Hepatocyte (in vitro differentiated cells): Measurements from ENCODE around the gene SHROOM3. TPM values are rescaled to one million over a fixed set of nuclear protein-coding genes. Genes with fewer than 3 reads are reported as not detected.

Source experiments
- DNase-seq: peaks from one replicate; pipeline ENCODE4 v3.0.0-alpha.2; 2016; ENCODE audit warnings: low spot score
- H2AFZ ChIP-seq: fragments of 200-600 bp; sonication (generic); 2 replicates; pipeline ENCODE4 v1.6.0; 2016; ENCODE audit warnings: antibody characterized with exemption, mild to moderate bottlenecking
- H3K27ac ChIP-seq: fragments of 200-600 bp; sonication (generic); 2 replicates; pipeline ENCODE4 v1.5.1; 2016; ENCODE audit warnings: mild to moderate bottlenecking
- H3K27me3 ChIP-seq: fragments of 200-600 bp; sonication (generic); 2 replicates; pipeline ENCODE4 v1.6.1; 2016
- H3K36me3 ChIP-seq: fragments of 200-600 bp; sonication (generic); replicated peaks from 2 replicates; pipeline ENCODE4 v1.5.1; 2016; ENCODE audit warnings: low read depth; ENCODE audit not compliant: insufficient read depth
- H3K4me1 ChIP-seq: fragments of 200-600 bp; sonication (generic); 2 replicates; pipeline ENCODE4 v1.5.1; 2016; ENCODE audit warnings: mild to moderate bottlenecking, moderate library complexity; ENCODE audit not compliant: insufficient read depth
- H3K4me2 ChIP-seq: fragments of 200-600 bp; sonication (generic); 2 replicates; pipeline ENCODE4 v1.6.0; 2016
- H3K4me3 ChIP-seq: fragments of 200-600 bp; sonication (generic); 2 replicates; pipeline ENCODE4 v1.5.1; 2016; ENCODE audit warnings: mild to moderate bottlenecking
- H3K79me2 ChIP-seq: fragments of 200-600 bp; sonication (generic); 2 replicates; pipeline ENCODE4 v1.6.0; 2017; ENCODE audit warnings: mild to moderate bottlenecking
- H3K9me2 ChIP-seq: fragments of 200-600 bp; sonication (generic); replicated peaks from 2 replicates; pipeline ENCODE4 v1.6.0; 2017; ENCODE audit warnings: mild to moderate bottlenecking; ENCODE audit not compliant: insufficient read depth
- H3K9me3 ChIP-seq: fragments of 200-600 bp; sonication (generic); 2 replicates; pipeline ENCODE4 v1.5.1; 2016; ENCODE audit warnings: low read depth, mild to moderate bottlenecking
- H4K20me1 ChIP-seq: fragments of 200-600 bp; sonication (generic); 2 replicates; pipeline ENCODE4 v1.6.0; 2016; ENCODE audit warnings: mild to moderate bottlenecking; ENCODE audit not compliant: insufficient read depth, poor library complexity, severe bottlenecking
- EZH2 ChIP-seq: fragments of 200-600 bp; sonication (generic); IDR thresholded peaks from 2 replicates; pipeline ENCODE4 v1.6.1; 2016; ENCODE audit warnings: antibody characterized with exemption, mild to moderate bottlenecking, borderline replicate concordance
- EZH2phosphoT487 ChIP-seq: fragments of 200-600 bp; sonication (generic); IDR thresholded peaks from one replicate; pipeline ENCODE4 v1.6.1; 2018; ENCODE audit warnings: antibody characterized with exemption, mild to moderate bottlenecking, low read depth, moderate library complexity; ENCODE audit not compliant: unreplicated experiment, severe bottlenecking
- WGBS: methylation state at CpG from one replicate; pipeline ENCODE4 v1.1.6; 2016; ENCODE audit warnings: low lambda C conversion rate; ENCODE audit errors: missing lambda C conversion rate; 5-methylcytosine and 5-hydroxymethylcytosine counted together
- polyA plus RNA-seq: library from polyadenylated mRNA; unstranded; fragments of >200 nt; fragmentation: Nextera tagmentation; extraction: Ambion mirVana; gene quantifications from 2 replicates; pipeline ENCODE4 v1.2.1, GENCODE V29; 2016
- total RNA-seq: library from RNA; depleted of rRNA; stranded (reverse); fragments of >200 nt; gene quantifications from 2 replicates; pipeline ENCODE4 v1.2.3, GENCODE V29; 2014
- TF ChIP-seq, protein P1 (sequence below): fragments of 200-600 bp; sonication (generic); IDR thresholded peaks from 2 replicates; pipeline ENCODE4 v1.5.1; 2016; ENCODE audit warnings: antibody characterized with exemption, mild to moderate bottlenecking; ENCODE audit not compliant: poor library complexity

Gene SHROOM3
- total and polyA plus RNA-seq, 2 experiments from 2014 or later: 35.0 to 63.1 TPM

DNA sequence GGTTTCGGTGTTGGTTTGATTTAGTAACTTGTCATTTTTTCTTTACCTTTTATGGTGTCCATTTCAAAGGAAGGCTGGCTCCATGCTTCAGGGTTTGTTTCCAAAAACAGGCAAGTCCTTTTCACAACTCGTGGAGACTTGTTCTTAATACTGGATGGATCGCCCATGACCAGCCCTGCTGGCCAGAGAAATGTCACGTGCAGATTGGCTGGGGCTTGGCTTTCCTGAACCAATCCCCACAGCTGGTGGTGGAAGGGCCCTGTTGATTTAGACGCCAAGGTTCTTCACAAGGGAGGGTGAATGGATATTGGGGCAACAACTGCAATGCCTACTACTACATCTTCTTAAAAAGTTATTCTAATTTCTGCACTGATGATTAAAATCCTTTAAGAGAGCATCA is 92.6 kb downstream of the SHROOM3 start:
- Histone ChIP-seq H3K4me2 (no peak overlapping the region), H3K27ac (no peak overlapping the region), H3K4me1 (peaks cover 12% of the 10 kb centered on the region), H3K36me3 (no peaks in the 10 kb centered on the region), H3K27me3 (no peaks in the 10 kb centered on the region), H4K20me1 (no peaks in the 10 kb centered on the region), H3K79me2 (no peaks in the 10 kb centered on the region), H3K9me2 (no peaks in the 10 kb centered on the region), H3K9me3 (no peaks in the 10 kb centered on the region), H3K4me3 (no peak overlapping the region), H2AFZ (no peak overlapping the region)
- 88% methylated on average over 5 of the region's 5 CpGs for whole genome bisulfite sequencing
- TF ChIP-seq EZH2phosphoT487 (no peak), EZH2 (no peak)
- TF ChIP-seq, protein P1, sequence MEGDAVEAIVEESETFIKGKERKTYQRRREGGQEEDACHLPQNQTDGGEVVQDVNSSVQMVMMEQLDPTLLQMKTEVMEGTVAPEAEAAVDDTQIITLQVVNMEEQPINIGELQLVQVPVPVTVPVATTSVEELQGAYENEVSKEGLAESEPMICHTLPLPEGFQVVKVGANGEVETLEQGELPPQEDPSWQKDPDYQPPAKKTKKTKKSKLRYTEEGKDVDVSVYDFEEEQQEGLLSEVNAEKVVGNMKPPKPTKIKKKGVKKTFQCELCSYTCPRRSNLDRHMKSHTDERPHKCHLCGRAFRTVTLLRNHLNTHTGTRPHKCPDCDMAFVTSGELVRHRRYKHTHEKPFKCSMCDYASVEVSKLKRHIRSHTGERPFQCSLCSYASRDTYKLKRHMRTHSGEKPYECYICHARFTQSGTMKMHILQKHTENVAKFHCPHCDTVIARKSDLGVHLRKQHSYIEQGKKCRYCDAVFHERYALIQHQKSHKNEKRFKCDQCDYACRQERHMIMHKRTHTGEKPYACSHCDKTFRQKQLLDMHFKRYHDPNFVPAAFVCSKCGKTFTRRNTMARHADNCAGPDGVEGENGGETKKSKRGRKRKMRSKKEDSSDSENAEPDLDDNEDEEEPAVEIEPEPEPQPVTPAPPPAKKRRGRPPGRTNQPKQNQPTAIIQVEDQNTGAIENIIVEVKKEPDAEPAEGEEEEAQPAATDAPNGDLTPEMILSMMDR: no peak
- DNase-seq: no peak

DNA sequence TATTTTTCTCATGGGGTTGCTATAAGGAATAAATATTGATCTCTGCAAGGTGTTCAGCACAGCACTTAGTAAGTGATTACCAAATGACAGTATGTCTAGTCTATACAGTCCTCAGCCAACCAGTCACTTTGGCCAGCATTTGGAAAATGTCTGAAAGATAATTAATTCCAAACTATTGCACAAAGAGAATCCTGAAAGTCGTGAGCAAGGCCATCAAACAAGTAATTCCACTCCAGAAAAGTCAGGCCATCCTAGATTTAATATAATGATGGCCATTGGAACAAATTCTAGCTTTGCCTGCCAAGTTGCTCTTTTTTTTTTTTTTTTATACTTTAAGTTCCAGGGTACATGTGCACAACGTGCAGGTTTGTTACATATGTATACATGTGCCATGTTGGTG is 96.6 kb downstream of the SHROOM3 start:
- Histone ChIP-seq H3K9me2 (no peaks in the 10 kb centered on the region), H3K27ac (no peak overlapping the region), H3K36me3 (no peaks in the 10 kb centered on the region), H3K79me2 (no peaks in the 10 kb centered on the region), H3K4me1 (peaks cover 17% of the 10 kb centered on the region), H3K4me2 (no peak overlapping the region), H2AFZ (no peak overlapping the region), H3K27me3 (no peaks in the 10 kb centered on the region), H3K4me3 (no peak overlapping the region), H3K9me3 (no peaks in the 10 kb centered on the region), H4K20me1 (no peaks in the 10 kb centered on the region)
- no peak for DNase-seq
- TF ChIP-seq EZH2: no peak
- WGBS: 82% methylated on average over 2 of the region's 2 CpGs

DNA sequence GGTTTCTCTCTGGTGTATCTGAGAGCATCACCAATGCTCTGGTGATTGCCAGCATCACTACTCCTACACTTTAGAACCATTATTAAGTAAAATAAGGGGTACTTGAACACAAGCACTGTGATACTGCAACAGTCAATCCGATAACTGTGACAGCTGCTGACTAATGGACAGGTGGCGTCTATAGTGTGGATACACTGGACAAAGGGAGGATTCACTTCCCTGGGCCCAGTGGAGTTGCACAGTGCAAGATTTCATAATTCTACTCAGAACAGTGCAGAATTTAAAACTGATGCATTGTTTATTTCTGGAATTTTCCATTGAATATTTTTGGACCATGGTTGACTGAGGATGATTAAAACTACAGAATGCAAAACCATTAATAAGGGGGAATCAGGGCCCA is 97.8 kb downstream of the SHROOM3 start:
- Histone ChIP-seq H3K4me1 (peaks cover 10% of the 10 kb centered on the region), H3K4me3 (no peak overlapping the region), H3K27ac (no peak overlapping the region), H3K79me2 (no peaks in the 10 kb centered on the region), H3K9me2 (no peaks in the 10 kb centered on the region), H4K20me1 (no peaks in the 10 kb centered on the region), H3K36me3 (no peaks in the 10 kb centered on the region), H3K27me3 (no peaks in the 10 kb centered on the region), H2AFZ (no peak overlapping the region), H3K9me3 (no peaks in the 10 kb centered on the region), H3K4me2 (no peak overlapping the region)
- DNase-seq: no peak
- TF ChIP-seq EZH2 (no peak), EZH2phosphoT487 (no peak)
- TF ChIP-seq, protein P1: no peak
- 100% methylated on average over 2 of the region's 2 CpGs for WGBS

DNA sequence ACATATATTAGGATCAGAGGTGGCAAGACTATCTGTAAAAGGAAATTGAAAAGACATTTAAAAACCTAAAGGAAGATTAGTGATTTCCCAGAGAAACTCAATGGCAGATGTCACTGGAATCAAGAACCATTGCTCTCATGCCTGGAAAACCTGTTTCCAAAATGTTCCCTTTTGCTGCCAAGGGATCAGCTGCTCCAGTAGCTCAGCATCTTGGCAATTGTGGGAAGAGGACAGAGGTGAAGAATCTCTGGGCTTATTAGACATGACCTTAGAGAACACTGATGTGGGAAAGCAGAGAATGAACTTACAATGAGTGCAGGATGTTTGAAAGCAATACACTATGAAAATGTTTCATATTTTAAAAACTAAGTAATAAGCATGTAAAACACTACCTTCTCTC is 98.3 kb downstream of the SHROOM3 start:
- TF ChIP-seq, protein P1: no peak
- no peak for TF ChIP-seq EZH2phosphoT487
- no peak for TF ChIP-seq EZH2
- DNase-seq: no peak
- H4K20me1 ChIP-seq: no peaks in the 10 kb centered on the region
- H3K36me3 ChIP-seq: no peaks in the 10 kb centered on the region
- H3K9me3 ChIP-seq: no peaks in the 10 kb centered on the region
- H3K27ac ChIP-seq: no peak overlapping the region
- no peaks in the 10 kb centered on the region for H3K27me3 ChIP-seq
- no peaks in the 10 kb centered on the region for H3K79me2 ChIP-seq
- no peak overlapping the region for H3K4me2 ChIP-seq
- no peak overlapping the region for H2AFZ ChIP-seq
- peaks cover 10% of the 10 kb centered on the region for H3K4me1 ChIP-seq
- H3K9me2 ChIP-seq: no peaks in the 10 kb centered on the region
- no peak overlapping the region for H3K4me3 ChIP-seq
